ENCODE measurements around the gene MTMR11.

The MTMR11 gene

GRCh38 chr1:149972547-149972946 is 35.9 kb upstream of the MTMR11 start:
- H3K4me3 ChIP-seq (ENCODE audit: low read depth, low read length), result no peak overlapping the region
- TF ChIP-seq CTCF (IDR thresholded peaks at IDR 0.05; ENCODE audit: low read depth, low read length, missing control alignments), result no peak
- in situ Hi-C loops (cut with HindIII; ENCODE audit: low sequenced_read_pairs), result no loop called here
- no peak for DNase-seq (ENCODE audit: low read depth)

GRCh38 chr1:149967646-149968045 is 31.0 kb upstream of the MTMR11 start:
- TF ChIP-seq CTCF (IDR thresholded peaks at IDR 0.05; ENCODE audit: low read depth, low read length, missing control alignments), result no peak
- no peak for DNase-seq (ENCODE audit: low read depth)
- no peak overlapping the region for H3K4me3 ChIP-seq (ENCODE audit: low read depth, low read length)
- in situ Hi-C loops (cut with HindIII; ENCODE audit: low sequenced_read_pairs), result no loop called here

- TF ChIP-seq CTCF (IDR thresholded peaks at IDR 0.05; ENCODE audit: low read depth, low read length, missing control alignments), result peak; percentile 2
- DNase-seq (ENCODE audit: low read depth), result no peak
- in situ Hi-C loops (cut with HindIII; ENCODE audit: low sequenced_read_pairs), result no loop called here
- no peak overlapping the region for H3K4me3 ChIP-seq (ENCODE audit: low read depth, low read length)
Measured at GRCh38 chr1:149967041-149967440, 30.4 kb upstream of the MTMR11 start.

GRCh38 chr1:149966405-149966804 is 29.7 kb upstream of the MTMR11 start:
- H3K4me3 ChIP-seq (ENCODE audit: low read depth, low read length), result no peak overlapping the region
- in situ Hi-C loops (cut with HindIII; ENCODE audit: low sequenced_read_pairs), result no loop called here
- TF ChIP-seq CTCF (IDR thresholded peaks at IDR 0.05; ENCODE audit: low read depth, low read length, missing control alignments), result no peak
- no peak for DNase-seq (ENCODE audit: low read depth)

GRCh38 chr1:149965440-149965839 is 28.8 kb upstream of the MTMR11 start:
- H3K4me3 ChIP-seq (ENCODE audit: low read depth, low read length), result no peak overlapping the region
- DNase-seq (ENCODE audit: low read depth), result no peak
- in situ Hi-C loops (cut with HindIII; ENCODE audit: low sequenced_read_pairs), result no loop called here
- TF ChIP-seq CTCF (IDR thresholded peaks at IDR 0.05; ENCODE audit: low read depth, low read length, missing control alignments), result no peak

GRCh38 chr1:149963358-149963757 is 26.7 kb upstream of the MTMR11 start:
- TF ChIP-seq CTCF (IDR thresholded peaks at IDR 0.05; ENCODE audit: low read depth, low read length, missing control alignments), result no peak
- no peak overlapping the region for H3K4me3 ChIP-seq (ENCODE audit: low read depth, low read length)
- DNase-seq (ENCODE audit: low read depth), result no peak
- in situ Hi-C loops (cut with HindIII; ENCODE audit: low sequenced_read_pairs), result no loop called here

GRCh38 chr1:149962736-149963135 is 26.1 kb upstream of the MTMR11 start:
- in situ Hi-C loops (cut with HindIII; ENCODE audit: low sequenced_read_pairs), result no loop called here
- TF ChIP-seq CTCF (IDR thresholded peaks at IDR 0.05; ENCODE audit: low read depth, low read length, missing control alignments), result no peak
- H3K4me3 ChIP-seq (ENCODE audit: low read depth, low read length), result no peak overlapping the region
- DNase-seq (ENCODE audit: low read depth), result no peak
